Measurements from ENCODE around the gene PDSS1.

PDSS1 gene

GRCh38 chr10:26711324-26711723 lies 13.8 kb downstream of the PDSS1 start:
- H3K27ac ChIP-seq (replicated peaks): no peak overlapping the region
- no peak for TF ChIP-seq REST (IDR thresholded peaks at IDR 0.05; ENCODE audit: insufficient replicate concordance, low read depth)
- no peak for TF ChIP-seq GABPA (IDR thresholded peaks at IDR 0.05; ENCODE audit: low read depth)
- TF ChIP-seq POLR2AphosphoS5 (IDR thresholded peaks at IDR 0.05; ENCODE audit: low read depth): no peak
- TF ChIP-seq CTCF (IDR thresholded peaks at IDR 0.05; ENCODE audit: insufficient read depth, low read length): no peak
- no peak overlapping the region for H3K4me3 ChIP-seq (replicated peaks; ENCODE audit: insufficient read depth, low read length)
- no peaks in the 10 kb centered on the region for H3K27me3 ChIP-seq (ENCODE audit: insufficient read depth, poor library complexity, severe bottlenecking)
- no peak for DNase-seq (ENCODE audit: low read depth in 1 of 2, low spot score in 1 of 2)

GRCh38 chr10:26714415-26715136 lies 17.1 kb downstream of the PDSS1 start:
- TF ChIP-seq REST (IDR thresholded peaks at IDR 0.05; ENCODE audit: insufficient replicate concordance, low read depth) (no peak), POLR2AphosphoS5 (IDR thresholded peaks at IDR 0.05; ENCODE audit: low read depth) (no peak), SPI1 (IDR thresholded peaks at IDR 0.05; ENCODE audit: borderline replicate concordance, low read depth) (no peak), GABPA (IDR thresholded peaks at IDR 0.05; ENCODE audit: low read depth) (no peak), CTCF (IDR thresholded peaks at IDR 0.05; ENCODE audit: insufficient read depth, low read length) (no peak)
- Histone ChIP-seq H3K27ac (replicated peaks) (no peak overlapping the region), H3K4me3 (replicated peaks; ENCODE audit: insufficient read depth, low read length) (no peak overlapping the region), H3K27me3 (ENCODE audit: insufficient read depth, poor library complexity, severe bottlenecking) (no peaks in the 10 kb centered on the region)
- DNase-seq (ENCODE audit: low read depth in 1 of 2, low spot score in 1 of 2): no peak

GRCh38 chr10:26715137-26715487 lies 17.6 kb downstream of the PDSS1 start:
- Histone ChIP-seq H3K4me3 (replicated peaks; ENCODE audit: insufficient read depth, low read length) (no peak overlapping the region), H3K27ac (replicated peaks) (no peak overlapping the region), H3K27me3 (ENCODE audit: insufficient read depth, poor library complexity, severe bottlenecking) (no peaks in the 10 kb centered on the region)
- TF ChIP-seq GABPA (IDR thresholded peaks at IDR 0.05; ENCODE audit: low read depth) (no peak), REST (IDR thresholded peaks at IDR 0.05; ENCODE audit: insufficient replicate concordance, low read depth) (no peak), POLR2AphosphoS5 (IDR thresholded peaks at IDR 0.05; ENCODE audit: low read depth) (no peak), SPI1 (IDR thresholded peaks at IDR 0.05; ENCODE audit: borderline replicate concordance, low read depth) (no peak)
- DNase-seq (ENCODE audit: low read depth in 1 of 2, low spot score in 1 of 2): no peak
